Measurements from ENCODE around the gene NOS2.
"Not testable (repeated sequence)": the region's sequence is repeated elsewhere in the genome, so short reads cannot be mapped to it uniquely, and the experiment has no call there.

The NOS2 gene

DNA sequence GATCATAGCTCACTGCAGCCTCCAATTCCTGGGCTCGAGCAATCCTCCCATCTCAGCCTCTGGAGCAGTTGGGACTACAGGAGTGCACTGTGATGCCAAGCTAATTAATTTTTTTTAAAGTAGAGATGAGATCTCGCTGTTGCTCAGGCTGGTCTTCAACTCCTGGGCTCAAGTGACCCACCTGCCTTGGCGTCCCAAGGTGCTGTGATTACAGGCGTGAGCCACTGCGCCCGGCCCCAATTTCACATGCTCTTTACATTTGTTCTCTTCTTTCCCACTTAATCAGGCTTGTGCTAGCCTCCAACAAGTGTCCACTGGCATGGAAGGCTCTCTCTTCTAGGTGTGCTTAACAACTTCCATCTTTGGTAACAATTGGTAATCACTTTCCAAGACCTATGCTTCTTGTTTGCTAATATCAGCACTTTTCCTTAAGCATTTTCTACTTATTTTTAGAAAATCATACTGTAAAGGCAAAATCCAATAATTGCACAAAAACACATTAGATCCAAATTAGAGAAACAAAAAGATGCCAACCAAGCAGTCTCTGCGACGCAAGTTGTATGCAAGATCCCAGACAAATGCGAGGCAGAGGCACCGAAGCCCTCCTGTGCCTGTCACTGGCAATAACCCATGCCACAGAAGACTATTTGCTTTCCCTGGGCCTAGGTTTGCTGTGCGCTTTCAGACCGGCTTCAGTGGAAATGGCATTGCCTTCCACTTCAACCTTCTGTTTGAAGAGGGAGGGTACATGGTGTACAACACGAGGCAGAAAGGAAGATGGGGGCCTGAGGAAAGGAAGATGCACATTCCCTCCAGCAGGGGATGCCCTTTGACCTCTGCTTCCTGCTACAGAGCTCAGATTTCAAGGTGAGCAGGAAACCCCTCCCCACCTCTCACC, 52.6 kb downstream of the NOS2 start:
- Histone ChIP-seq H3K9me3 (ENCODE audit: control insufficient read depth in 1 of 2, low read length in 2 of 2) (no peaks in the 10 kb centered on the region), H3K27ac (ENCODE audit: low read depth, low read length) (no peak overlapping the region), H3K4me1 (ENCODE audit: control insufficient read depth in 1 of 2, insufficient read depth in 2 of 2, low read length in 2 of 2) (no peaks in the 10 kb centered on the region), H3K36me3 (ENCODE audit: control insufficient read depth in 1 of 2, insufficient read depth in 2 of 2, low read length in 2 of 2) (no peaks in the 10 kb centered on the region), H3K4me3 (ENCODE audit: low read depth in 1 of 2, low read length in 2 of 2) (no peak overlapping the region), H3K9ac (ENCODE audit: low read depth in 1 of 2, low read length in 2 of 2) (no peak overlapping the region), H3K27me3 (ENCODE audit: control insufficient read depth in 1 of 2, insufficient read depth in 2 of 2, low read length in 2 of 2) (no peaks in the 10 kb centered on the region)

DNA sequence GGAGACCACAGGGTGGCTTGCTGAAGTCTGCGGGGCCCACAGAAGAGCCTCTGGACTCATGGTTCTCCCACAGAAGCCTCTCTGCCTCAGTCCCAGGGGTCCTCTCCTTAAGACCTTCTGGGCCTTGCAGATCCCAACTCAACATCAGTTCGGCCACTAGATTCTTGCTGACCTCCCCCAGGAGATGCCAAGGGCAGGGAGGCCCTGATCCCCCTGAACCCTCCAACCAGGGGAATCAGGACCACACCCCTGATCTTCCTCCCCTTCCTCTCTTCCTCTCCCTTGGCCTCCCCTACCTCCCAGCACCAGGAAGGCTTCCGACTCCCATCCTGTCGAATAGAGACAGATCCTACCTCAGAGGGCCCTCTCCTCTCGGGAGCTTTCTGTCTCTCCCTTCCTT, 53.4 kb downstream of the NOS2 start:
- Histone ChIP-seq H3K9ac (ENCODE audit: low read depth in 1 of 2, low read length in 2 of 2) (no peak overlapping the region), H3K4me3 (ENCODE audit: low read depth in 1 of 2, low read length in 2 of 2) (no peak overlapping the region), H3K4me1 (ENCODE audit: control insufficient read depth in 1 of 2, insufficient read depth in 2 of 2, low read length in 2 of 2) (no peaks in the 10 kb centered on the region), H3K36me3 (ENCODE audit: control insufficient read depth in 1 of 2, insufficient read depth in 2 of 2, low read length in 2 of 2) (no peaks in the 10 kb centered on the region), H3K27ac (ENCODE audit: low read depth, low read length) (no peak overlapping the region), H3K9me3 (ENCODE audit: control insufficient read depth in 1 of 2, low read length in 2 of 2) (no peaks in the 10 kb centered on the region), H3K27me3 (ENCODE audit: control insufficient read depth in 1 of 2, insufficient read depth in 2 of 2, low read length in 2 of 2) (no peaks in the 10 kb centered on the region)

DNA sequence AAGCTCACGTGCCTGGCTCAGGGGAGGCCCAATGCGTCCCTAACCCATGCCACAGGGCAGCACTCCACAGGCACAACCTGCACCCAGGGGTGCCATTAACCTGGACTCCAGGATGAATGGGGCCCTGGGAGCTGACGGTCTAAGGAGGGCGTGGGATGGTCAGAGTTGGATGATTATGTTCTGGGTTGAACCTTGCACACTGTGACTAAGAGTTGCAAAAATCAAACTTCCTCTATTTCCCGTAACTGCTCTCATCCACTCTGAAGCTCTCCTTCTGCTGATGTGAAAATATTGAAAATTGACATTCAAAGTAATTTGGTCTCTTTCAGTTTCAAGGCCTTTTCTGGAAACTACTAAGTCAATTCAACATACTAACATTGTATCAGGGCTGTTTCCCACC, 54.0 kb downstream of the NOS2 start:
- H3K4me3 ChIP-seq (ENCODE audit: low read depth in 1 of 2, low read length in 2 of 2); H3K27ac ChIP-seq (ENCODE audit: low read depth, low read length); H3K36me3 ChIP-seq (ENCODE audit: control insufficient read depth in 1 of 2, insufficient read depth in 2 of 2, low read length in 2 of 2); H3K4me1 ChIP-seq (ENCODE audit: control insufficient read depth in 1 of 2, insufficient read depth in 2 of 2, low read length in 2 of 2); H3K9ac ChIP-seq (ENCODE audit: low read depth in 1 of 2, low read length in 2 of 2); H3K27me3 ChIP-seq (ENCODE audit: control insufficient read depth in 1 of 2, insufficient read depth in 2 of 2, low read length in 2 of 2); H3K9me3 ChIP-seq (ENCODE audit: control insufficient read depth in 1 of 2, low read length in 2 of 2): not testable (repeated sequence)

DNA sequence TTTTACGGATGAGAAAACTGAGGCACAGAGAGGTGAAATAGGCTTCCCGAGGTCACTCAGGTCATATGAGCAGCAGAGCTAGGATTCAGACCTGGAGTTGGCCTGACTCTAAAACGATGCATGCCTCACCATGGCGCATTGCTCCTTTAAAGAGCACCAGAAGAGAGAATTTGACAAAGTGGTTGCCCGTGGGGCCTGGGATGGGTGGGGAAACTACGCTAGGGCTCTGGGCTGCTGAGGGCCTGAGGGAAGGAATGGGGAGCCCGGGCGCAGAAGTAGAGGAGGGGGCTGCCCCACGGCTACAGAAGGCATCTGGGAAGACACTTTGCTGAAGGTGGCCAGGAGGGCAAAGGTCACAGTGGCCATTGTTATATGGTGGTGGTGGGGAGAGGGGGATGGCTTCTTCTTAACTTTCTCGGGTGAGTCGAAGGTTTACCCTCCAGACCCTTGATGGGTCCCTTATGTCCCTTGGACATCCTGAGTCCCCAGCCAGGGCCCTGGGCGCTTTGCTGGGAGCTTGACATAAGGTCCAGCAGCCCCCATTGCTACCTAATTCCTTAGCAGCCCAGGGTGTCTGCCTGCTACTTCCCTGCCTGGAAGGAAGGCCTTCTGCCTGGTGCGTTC, 55.0 kb downstream of the NOS2 start:
- not testable (repeated sequence) for H3K9me3 ChIP-seq (ENCODE audit: control insufficient read depth in 1 of 2, low read length in 2 of 2); H3K4me3 ChIP-seq (ENCODE audit: low read depth in 1 of 2, low read length in 2 of 2); H3K27me3 ChIP-seq (ENCODE audit: control insufficient read depth in 1 of 2, insufficient read depth in 2 of 2, low read length in 2 of 2); H3K9ac ChIP-seq (ENCODE audit: low read depth in 1 of 2, low read length in 2 of 2); H3K4me1 ChIP-seq (ENCODE audit: control insufficient read depth in 1 of 2, insufficient read depth in 2 of 2, low read length in 2 of 2); H3K27ac ChIP-seq (ENCODE audit: low read depth, low read length); H3K36me3 ChIP-seq (ENCODE audit: control insufficient read depth in 1 of 2, insufficient read depth in 2 of 2, low read length in 2 of 2)

DNA sequence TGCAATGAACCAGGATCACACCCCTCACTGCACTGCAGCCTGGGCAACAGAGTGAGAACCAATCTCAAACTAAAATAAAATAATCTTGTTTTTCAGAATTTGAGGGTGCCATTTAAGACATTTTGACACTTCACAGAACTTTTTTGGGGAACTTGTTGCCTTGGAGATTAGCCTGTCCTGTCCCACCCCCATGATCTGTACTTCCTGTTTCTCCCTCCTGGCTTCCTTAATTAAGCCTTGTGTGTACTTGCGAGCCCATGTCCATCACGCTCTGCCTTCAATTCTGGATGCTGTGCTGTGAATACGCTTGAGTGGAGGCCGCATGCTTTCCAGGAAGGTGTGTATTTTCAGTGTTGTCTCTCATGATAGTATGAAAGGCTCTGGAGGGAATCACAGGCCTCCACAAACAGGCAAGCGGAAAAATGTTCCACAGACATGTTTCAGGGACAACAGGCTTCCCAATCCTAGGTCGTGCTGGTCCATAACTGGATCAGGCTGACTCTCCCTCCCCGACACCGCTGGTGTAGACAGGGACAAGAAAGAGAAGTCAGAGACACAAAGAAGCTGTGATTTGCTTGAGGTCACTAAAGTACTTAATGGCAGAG, 56.9 kb downstream of the NOS2 start:
- H3K36me3 ChIP-seq (ENCODE audit: control insufficient read depth in 1 of 2, insufficient read depth in 2 of 2, low read length in 2 of 2), result no peaks in the 10 kb centered on the region
- no peaks in the 10 kb centered on the region for H3K27me3 ChIP-seq (ENCODE audit: control insufficient read depth in 1 of 2, insufficient read depth in 2 of 2, low read length in 2 of 2)
- H3K27ac ChIP-seq (ENCODE audit: low read depth, low read length), result no peak overlapping the region

DNA sequence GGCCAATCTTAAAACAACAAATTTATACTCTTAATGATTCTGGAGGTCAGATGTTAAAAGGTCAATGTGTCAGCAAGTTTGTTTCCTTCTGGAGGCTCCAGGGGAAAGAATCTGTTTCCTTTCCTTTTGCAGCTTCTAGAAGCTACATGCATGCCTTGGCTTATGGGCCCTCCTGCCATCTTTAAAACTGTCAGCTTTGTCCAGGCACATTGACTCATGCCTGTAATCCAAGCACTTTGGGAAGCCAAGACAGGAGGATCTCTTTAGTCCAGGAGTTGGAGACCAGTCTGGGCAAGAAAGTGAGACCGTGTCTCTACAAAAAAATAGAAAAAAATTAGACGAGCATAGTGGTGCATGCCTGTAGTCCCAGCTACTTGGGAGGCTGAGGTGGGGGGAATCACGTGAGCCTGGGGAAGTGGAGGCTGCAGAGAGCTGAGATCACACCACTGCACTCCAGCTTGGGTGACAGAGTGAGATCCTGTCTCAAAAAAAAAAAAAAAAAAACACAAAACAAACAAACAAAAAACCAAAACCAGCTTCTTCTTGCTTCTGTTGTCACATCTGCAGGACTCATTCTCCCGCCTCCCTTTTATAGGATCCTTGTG, 58.3 kb downstream of the NOS2 start:
- no peak overlapping the region for H3K27ac ChIP-seq (ENCODE audit: low read depth, low read length)
- H3K4me1 ChIP-seq (ENCODE audit: control insufficient read depth in 1 of 2, insufficient read depth in 2 of 2, low read length in 2 of 2), result no peaks in the 10 kb centered on the region
- H3K9me3 ChIP-seq (ENCODE audit: control insufficient read depth in 1 of 2, low read length in 2 of 2), result no peaks in the 10 kb centered on the region
- H3K4me3 ChIP-seq (ENCODE audit: low read depth in 1 of 2, low read length in 2 of 2), result no peak overlapping the region
- H3K36me3 ChIP-seq (ENCODE audit: control insufficient read depth in 1 of 2, insufficient read depth in 2 of 2, low read length in 2 of 2), result no peaks in the 10 kb centered on the region
- H3K27me3 ChIP-seq (ENCODE audit: control insufficient read depth in 1 of 2, insufficient read depth in 2 of 2, low read length in 2 of 2), result no peaks in the 10 kb centered on the region
- H3K9ac ChIP-seq (ENCODE audit: low read depth in 1 of 2, low read length in 2 of 2), result no peak overlapping the region

More for the DNA sequence above, 56.9 kb downstream of the NOS2 start:
- no peaks in the 10 kb centered on the region for H3K9me3 ChIP-seq (ENCODE audit: control insufficient read depth in 1 of 2, low read length in 2 of 2)
- H3K9ac ChIP-seq (ENCODE audit: low read depth in 1 of 2, low read length in 2 of 2), result no peak overlapping the region
- no peak overlapping the region for H3K4me3 ChIP-seq (ENCODE audit: low read depth in 1 of 2, low read length in 2 of 2)
- no peaks in the 10 kb centered on the region for H3K4me1 ChIP-seq (ENCODE audit: control insufficient read depth in 1 of 2, insufficient read depth in 2 of 2, low read length in 2 of 2)

DNA sequence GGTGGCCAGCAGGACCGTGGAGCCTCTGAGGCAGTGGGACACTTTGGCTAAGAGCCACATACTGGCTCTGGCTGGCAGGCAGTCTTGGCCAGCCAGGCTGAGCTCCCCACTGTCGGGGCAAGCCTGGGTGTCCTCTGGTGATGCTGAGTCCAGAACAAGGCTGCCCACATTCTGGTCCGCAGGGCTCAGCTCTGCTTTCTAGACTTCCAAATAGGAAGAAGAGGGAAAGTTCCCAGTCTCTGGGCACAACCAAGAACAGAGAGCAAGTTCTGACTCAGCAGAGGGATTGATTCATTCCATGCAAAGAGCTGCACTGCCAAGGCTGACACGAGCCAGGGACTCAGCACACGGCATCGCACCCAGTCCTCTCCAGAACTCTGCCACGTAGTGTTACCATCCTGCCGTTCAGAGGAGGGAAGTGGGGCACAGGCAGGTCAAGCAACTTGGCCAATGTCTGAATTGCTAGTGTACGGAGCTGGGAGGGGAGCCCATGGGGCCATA, 58.9 kb downstream of the NOS2 start:
- Histone ChIP-seq H3K4me1 (ENCODE audit: control insufficient read depth in 1 of 2, insufficient read depth in 2 of 2, low read length in 2 of 2) (no peaks in the 10 kb centered on the region), H3K27me3 (ENCODE audit: control insufficient read depth in 1 of 2, insufficient read depth in 2 of 2, low read length in 2 of 2) (no peaks in the 10 kb centered on the region), H3K9me3 (ENCODE audit: control insufficient read depth in 1 of 2, low read length in 2 of 2) (no peaks in the 10 kb centered on the region), H3K9ac (ENCODE audit: low read depth in 1 of 2, low read length in 2 of 2) (no peak overlapping the region), H3K4me3 (ENCODE audit: low read depth in 1 of 2, low read length in 2 of 2) (no peak overlapping the region), H3K36me3 (ENCODE audit: control insufficient read depth in 1 of 2, insufficient read depth in 2 of 2, low read length in 2 of 2) (no peaks in the 10 kb centered on the region), H3K27ac (ENCODE audit: low read depth, low read length) (no peak overlapping the region)

DNA sequence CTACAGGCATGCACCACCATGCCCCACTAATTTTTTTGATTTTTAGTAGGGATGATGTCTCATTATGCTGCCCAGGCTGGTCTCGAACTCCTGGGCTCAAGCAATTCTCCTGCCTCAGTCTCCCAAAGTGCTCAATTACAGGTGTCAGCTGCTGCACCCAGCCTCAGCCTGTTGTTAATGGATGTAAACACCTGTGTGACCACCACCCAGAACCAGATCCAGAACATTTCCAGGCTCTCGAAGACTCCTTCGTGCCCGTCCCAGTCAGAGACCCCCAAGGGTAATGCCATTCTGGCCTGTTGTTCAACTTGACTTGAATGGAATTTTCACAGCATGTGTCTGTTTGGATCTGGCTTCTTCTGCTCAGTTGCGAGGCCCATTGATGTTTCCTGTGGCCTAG, 59.8 kb downstream of the NOS2 start:
- H3K36me3 ChIP-seq (ENCODE audit: control insufficient read depth in 1 of 2, insufficient read depth in 2 of 2, low read length in 2 of 2); H3K9me3 ChIP-seq (ENCODE audit: control insufficient read depth in 1 of 2, low read length in 2 of 2); H3K27ac ChIP-seq (ENCODE audit: low read depth, low read length); H3K27me3 ChIP-seq (ENCODE audit: control insufficient read depth in 1 of 2, insufficient read depth in 2 of 2, low read length in 2 of 2); H3K4me1 ChIP-seq (ENCODE audit: control insufficient read depth in 1 of 2, insufficient read depth in 2 of 2, low read length in 2 of 2); H3K4me3 ChIP-seq (ENCODE audit: low read depth in 1 of 2, low read length in 2 of 2); H3K9ac ChIP-seq (ENCODE audit: low read depth in 1 of 2, low read length in 2 of 2): not testable (repeated sequence)

DNA sequence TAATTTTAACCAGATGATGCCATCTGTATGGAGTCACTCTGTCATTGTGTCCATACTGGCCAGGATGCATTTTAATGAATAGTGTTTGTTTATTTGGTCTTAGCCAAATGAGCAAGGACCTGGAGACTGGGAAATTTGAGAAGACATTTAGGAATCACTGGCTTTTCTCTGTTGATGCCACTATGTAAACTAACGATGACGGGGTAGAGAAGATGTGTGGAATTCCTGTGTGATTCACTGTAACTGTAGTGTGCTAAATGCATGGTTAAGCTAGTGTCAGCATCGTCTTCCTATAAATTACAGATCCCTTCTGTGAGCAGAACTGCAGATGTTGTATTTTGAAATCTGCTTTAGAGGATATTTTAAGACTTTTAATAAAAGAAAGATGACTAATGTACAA, 66.6 kb downstream of the NOS2 start:
- H3K27me3 ChIP-seq (ENCODE audit: control insufficient read depth in 1 of 2, insufficient read depth in 2 of 2, low read length in 2 of 2), result no peaks in the 10 kb centered on the region
- H3K27ac ChIP-seq (ENCODE audit: low read depth, low read length), result no peak overlapping the region
- no peak overlapping the region for H3K9ac ChIP-seq (ENCODE audit: low read depth in 1 of 2, low read length in 2 of 2)

DNA sequence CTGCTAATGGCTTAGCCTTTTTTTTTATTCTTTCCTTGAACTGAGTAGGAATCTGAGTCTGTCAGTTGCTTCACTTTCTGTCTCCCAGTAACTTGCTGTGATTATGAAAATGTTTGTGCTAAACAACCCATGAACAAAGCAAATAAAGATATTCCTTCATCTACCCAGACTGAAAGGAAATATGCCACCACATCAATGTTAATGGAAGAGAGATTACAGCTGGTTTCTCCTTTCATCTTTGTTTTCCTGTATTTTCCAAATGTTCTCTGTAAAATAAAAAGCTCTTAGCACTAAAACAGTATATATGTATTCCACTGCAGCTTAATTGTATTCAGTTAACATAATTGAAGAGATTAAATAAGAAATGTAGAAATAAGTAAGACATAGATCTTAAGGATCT, 67.6 kb downstream of the NOS2 start:
- H3K9me3 ChIP-seq (ENCODE audit: control insufficient read depth in 1 of 2, low read length in 2 of 2); H3K4me3 ChIP-seq (ENCODE audit: low read depth in 1 of 2, low read length in 2 of 2); H3K4me1 ChIP-seq (ENCODE audit: control insufficient read depth in 1 of 2, insufficient read depth in 2 of 2, low read length in 2 of 2); H3K27me3 ChIP-seq (ENCODE audit: control insufficient read depth in 1 of 2, insufficient read depth in 2 of 2, low read length in 2 of 2); H3K9ac ChIP-seq (ENCODE audit: low read depth in 1 of 2, low read length in 2 of 2); H3K36me3 ChIP-seq (ENCODE audit: control insufficient read depth in 1 of 2, insufficient read depth in 2 of 2, low read length in 2 of 2); H3K27ac ChIP-seq (ENCODE audit: low read depth, low read length): not testable (repeated sequence)

More for the DNA sequence above, 66.6 kb downstream of the NOS2 start:
- Histone ChIP-seq H3K9me3 (ENCODE audit: control insufficient read depth in 1 of 2, low read length in 2 of 2) (no peaks in the 10 kb centered on the region), H3K36me3 (ENCODE audit: control insufficient read depth in 1 of 2, insufficient read depth in 2 of 2, low read length in 2 of 2) (no peaks in the 10 kb centered on the region), H3K4me1 (ENCODE audit: control insufficient read depth in 1 of 2, insufficient read depth in 2 of 2, low read length in 2 of 2) (no peaks in the 10 kb centered on the region), H3K4me3 (ENCODE audit: low read depth in 1 of 2, low read length in 2 of 2) (no peak overlapping the region)
